Kidney capillary endothelial cell (primary cell): ENCODE measurements around the gene RHBDD1.
A peak's percentile ranks its signal among the peaks of the same experiment; 100 is the strongest.

Experiments used
- DNase-seq: peaks from one replicate; pipeline ENCODE4 v3.0.0-alpha.2; 2018; ENCODE audit warnings: low spot score

Gene RHBDD1, protein sequence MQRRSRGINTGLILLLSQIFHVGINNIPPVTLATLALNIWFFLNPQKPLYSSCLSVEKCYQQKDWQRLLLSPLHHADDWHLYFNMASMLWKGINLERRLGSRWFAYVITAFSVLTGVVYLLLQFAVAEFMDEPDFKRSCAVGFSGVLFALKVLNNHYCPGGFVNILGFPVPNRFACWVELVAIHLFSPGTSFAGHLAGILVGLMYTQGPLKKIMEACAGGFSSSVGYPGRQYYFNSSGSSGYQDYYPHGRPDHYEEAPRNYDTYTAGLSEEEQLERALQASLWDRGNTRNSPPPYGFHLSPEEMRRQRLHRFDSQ

DNA sequence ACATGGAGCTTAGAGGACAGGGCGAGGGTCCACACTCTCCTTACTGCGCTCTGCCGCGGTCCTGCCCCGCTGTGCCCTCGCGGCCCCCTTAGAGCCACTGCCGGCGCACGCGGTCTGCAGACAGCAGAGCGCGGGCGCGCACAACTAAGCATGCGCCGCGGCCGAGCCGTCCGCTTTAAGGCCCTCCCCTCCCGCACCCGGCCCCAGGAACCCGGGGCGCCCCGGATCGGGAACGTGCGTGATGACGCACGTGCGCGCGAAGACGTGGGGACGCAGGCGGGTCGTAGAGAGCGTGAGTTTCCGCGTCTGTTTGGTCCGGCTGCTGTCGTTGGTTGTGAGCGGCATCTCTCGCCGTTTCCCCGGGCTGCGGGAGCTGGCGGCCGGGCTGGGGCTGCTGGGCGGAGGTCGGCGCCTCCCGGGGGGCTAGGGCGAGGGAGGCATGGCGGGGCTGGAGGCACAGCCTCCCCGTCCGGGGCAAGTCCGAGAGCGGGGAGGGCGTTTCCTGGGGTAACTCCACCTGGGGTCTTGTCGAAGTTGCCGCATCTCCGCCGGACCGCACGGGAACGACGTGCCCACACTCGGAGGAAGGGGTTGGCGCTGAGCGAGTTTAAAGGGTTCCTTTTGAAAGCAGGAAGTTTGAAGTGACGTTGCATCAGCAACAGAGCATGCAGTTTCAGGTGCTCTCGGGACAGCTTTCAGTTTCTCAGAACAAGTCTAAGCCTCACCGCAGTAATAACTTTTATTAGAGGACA is at the start of gene RHBDD1:
Gene RHBDD1, plus strand, starts transcription at position 259 of the 752 bp plus-strand sequence. CDS start 28,640 bp downstream, outside the sequence.
- DNase-seq = peak; percentile 81

DNA sequence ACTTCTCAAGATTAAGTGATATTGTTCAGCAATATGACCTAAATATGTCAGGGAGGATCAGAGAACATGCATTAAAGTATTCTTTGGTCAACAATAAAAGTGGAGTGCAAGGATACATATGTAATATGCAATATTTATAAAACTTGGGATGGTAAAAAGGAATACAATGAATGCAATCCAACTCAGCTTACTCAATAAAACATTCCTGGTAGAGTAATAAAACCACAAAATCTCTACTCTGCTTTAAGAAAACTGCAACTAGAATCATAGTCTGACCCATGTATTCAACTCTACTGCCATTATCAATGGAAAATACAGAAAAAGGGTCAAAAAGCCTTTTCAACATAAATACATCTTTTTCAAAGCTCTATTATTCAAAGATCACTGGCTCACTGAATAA is 47.8 kb upstream of the RHBDD1 start:
- no peak for DNase-seq

DNA sequence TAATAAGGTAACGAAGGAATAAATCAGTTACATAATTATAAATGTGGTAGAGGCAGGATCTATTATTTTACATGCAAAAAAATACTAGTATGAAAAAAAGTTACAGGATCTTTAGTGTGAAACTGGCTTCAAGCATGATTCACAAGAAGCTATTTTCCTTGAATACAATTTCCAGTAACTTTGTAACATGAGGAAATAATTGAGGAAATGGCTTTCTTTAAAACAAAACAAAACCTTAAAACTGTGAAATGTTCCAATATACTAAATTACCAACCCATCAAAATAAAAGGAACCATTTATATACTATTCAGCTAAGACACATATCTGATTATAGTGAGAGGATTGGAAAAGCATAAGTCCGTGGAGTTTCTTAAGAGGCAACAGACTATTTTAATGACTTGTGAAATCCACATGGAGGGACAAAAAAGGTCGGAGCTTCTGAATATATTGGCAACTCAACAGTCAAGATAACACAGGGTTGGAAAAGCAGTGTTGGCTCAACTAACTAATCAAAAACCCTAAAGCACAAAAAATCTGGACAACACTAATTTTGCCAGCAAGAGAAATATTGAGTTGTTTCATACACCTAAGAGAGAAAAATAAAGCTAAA is 46.9 kb upstream of the RHBDD1 start:
- DNase-seq = no peak

DNA sequence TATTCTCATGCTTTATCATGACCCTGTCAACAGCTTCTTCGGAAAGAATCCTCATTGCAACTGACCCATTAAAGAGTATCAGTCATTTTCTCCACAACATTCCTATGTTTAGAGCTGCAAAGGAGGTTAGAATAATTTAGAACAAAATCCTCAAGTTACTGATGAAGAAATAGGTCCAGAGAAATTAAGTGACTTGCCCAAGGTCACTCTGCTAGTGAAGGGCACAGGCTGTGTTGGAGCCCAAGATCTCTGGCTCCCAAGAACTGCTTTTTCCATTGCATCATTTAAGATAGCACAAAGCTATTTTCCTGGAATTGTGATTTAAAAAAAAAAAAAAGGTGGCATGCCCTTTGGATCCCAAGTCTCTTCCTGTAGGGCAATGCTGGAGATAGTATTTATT is 45.8 kb upstream of the RHBDD1 start:
- no peak for DNase-seq

DNA sequence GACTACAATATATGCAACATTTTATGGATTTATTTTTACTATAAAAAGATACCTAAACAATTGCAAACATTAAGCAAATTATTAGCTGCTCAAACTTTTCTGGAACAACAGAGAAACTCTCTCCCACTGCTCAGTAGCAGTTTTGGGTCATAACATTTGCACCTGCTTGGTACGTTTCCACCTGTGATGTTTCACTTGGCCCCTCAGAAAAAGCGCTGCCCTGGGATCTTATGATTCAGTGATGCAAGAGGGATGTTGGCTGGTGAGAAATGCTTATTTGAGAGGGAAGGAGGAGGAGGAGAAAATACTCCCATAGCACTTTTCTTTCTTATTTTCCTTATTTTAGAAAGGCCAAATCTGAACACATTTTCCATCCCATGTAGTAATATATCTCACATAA is 45.4 kb upstream of the RHBDD1 start:
- DNase-seq = no peak

DNA sequence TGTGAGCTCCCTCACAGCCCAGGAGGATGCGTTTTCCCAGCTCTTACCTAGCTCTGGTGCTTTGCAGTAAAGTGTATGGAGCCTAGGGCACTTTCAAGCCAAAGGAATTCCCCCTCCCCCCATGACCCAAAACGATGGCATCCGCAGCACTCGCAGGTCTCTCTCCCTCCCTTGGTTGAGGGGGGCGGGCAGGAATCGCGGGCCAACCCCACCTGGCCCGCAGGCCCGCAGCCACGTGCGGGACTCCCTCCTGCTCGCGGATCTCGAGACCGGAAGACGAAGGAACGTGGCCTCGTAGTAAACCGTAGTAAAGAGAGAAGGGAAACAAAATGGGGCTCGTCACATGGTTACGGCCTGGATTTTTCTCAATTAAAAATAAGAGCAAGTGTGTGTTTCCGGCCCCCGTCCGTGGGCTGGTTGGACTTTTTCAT is 44.8 kb upstream of the RHBDD1 start:
- DNase-seq = no peak

DNA sequence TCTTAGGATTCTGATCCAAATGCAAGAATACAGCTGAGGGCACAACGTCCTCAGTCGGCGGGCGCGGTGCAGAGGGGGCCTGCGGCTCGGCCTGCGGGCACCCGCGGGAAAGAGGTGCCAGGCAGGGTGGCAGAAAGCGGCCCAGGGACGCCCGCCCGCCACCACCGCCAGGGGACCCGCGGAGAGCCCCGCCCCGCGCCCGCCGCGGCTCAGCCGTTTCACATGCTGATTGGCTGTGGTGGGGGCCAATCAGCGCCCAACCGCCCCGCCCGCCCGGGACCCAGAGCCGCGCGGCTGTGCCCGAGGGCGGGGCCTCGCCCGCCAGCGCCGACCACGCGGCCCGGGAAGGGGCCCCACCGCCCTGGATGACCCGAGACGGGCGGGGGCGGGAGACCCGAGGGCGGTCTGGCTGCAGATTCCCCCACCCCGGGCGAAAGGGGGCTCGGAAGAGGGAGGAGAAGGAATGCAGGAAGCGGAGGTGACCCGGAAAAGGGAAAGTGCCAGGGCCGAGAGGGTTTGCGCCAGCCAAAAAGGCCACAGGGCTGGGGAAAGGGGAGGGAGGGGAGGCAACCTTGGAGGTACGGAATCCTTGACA is 44.3 kb upstream of the RHBDD1 start:
- peak; percentile 66 for DNase-seq

DNA sequence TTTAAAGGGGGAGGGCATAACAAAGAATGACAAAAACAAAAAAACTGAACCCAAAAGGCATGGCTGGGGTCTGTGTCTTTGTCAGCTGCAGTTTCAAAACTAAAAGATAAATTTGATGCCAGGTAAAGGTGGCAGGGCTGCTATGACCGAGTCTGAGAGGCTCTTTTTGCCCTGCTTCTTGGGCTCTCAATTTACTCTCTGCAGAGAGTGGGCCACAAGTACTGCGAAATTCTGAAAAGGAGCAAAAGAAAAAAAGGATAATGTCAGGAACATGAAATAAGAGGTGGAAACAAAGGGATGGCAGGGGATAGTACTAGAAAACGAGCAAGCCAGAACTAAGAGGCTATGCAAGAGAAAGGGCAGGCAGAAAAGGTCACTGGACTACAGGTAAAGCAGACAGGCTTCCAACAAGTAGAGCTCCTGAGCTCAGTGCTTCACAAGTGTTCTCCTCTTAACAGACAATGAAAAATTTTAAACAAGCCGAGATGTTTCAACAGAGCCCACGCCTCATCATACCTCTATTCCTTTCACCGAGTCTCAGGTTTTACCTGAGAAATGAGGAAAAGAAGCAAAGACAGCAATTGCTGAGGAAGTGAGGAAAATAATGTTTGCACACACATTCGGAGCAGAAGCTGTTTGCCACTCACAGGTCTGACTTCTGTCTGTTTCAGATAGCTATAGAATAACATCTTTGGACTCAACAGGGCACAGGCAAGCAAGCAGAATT is 43.5 kb upstream of the RHBDD1 start:
- DNase-seq = no peak

DNA sequence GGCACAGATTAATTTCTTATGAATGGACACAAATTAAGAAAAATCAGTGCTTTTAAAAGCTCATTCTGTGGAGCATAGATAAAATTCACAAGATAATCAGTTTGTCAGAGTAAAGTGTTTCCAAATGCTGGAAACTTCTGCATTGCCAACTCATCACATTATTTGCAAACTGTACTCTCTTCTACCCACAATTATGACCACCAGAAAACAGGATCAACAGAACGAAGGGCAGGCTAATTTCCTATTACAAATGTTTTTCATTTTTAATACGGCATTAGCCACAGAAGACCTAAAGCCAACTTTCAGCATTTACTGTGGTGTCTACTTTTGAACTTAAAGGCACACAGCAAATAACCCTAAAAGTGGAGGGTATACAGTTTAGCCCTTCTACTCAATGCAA is 42.2 kb upstream of the RHBDD1 start:
- DNase-seq = no peak

DNA sequence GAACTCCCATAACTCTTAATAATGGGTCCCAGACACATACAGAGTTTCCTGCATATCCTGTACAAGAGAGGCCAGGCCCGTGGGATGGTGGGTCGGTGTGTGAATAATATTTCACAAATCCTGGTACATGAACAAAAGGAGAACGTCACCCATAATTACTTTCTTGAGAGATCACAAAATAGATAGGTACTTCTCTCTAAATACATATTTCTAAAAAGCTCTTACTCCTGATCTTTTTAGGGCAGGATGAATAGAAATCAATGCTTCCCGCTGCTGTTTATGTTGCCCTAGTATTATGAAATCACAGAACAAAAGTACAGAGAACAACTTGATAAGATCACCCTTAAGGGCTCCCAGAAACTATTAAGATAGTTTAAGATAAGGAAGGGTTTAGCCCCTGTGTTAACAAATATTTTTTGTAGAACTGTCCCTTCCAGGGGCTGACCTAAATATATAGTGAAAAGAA is 41.6 kb upstream of the RHBDD1 start:
- DNase-seq = no peak

DNA sequence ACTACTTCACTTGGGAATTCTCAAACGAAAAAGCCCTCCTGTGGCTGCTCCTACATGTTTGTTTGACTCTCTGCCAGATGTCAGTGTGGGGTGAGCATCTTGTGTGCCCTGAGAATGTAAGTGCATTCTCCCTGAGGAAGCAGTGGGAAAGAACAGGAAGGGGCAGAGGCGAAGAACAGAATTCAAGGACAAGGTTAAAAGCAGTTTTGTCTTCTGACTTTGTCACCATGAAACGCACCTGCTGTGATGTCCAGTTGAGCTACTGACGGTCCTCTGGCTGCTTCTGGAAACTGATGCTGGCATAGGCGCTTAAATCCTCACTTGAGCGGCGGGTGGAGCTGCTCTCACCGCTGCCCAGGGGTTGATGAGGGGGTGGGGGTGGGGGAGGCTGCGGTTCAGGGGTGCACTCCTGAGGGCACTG is 41.1 kb upstream of the RHBDD1 start:
- no peak for DNase-seq

DNA sequence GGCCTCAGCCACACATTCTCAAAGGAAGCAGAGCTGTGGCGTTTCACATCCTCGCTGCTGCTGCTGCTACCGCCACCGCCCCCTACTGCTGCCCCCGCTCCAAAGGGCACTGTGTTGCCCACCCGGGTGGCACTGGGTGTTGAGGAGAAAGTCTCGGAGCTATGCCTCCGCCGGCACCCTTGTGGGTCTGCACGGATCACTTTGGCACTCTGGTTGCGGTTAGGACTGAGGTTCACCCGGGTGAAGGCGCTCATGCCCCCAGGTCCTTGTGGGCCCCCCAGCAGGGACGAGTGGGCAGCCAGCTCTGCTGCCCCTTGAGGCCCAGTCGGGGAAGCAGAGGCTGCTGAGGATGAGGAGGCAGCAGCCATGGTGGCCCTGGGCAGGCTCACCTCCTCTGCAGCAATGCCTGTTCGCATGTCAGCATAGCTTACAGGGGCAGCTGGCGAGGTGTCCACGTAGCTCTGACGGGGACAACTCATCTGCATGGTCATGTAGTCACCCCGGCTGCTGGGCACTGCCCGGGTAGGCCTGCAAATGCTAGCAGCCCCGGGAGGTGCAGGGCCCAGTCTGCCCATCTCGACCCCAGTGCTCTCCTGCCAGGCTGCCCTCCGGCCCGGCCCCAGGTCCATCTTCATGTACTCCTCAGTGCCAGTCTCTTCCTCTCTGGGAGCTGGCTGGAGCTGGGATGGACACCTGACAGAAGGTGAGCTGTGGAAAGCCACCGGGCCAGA is 40.4 kb upstream of the RHBDD1 start:
- no peak for DNase-seq

DNA sequence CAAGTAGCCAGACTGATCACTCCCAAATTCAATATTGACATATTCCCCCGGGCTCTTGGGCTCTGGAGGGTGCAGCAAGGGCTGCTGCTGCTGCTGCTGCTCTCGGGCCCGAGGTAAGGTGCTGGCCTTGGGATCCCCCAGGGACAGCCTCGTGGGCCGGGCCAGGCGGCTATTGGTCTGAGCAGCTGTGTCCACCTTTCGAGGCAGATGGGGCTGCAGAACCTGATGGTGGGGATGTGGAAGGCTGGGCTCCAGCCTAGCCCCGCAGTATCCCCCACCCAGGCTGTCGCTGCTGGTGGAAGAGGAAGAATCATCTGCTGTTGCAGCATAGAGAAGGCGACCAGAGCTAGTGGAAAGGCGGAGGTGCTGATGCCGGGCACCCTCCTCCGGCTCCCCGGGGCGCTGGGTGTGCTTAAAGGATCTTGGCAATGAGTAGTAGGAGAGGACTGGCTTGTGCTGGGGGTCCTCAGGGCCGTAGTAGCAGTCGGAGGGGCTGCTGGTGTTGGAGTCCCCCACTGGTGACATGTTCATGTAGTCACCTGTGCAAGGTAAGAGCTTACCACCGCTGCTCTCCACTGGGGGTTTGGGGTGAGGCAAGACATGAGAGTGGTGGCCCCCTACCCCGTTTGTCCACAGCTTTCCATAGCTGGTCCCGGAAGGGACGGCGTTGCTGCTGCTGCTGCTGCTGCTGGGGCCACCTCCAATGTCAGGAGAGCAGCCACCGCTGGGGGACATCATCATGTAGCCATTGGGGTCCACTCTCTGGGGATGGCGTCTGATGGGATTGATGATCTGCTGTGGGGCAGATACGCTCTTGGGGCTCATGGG is 39.6 kb upstream of the RHBDD1 start:
- DNase-seq = no peak

DNA sequence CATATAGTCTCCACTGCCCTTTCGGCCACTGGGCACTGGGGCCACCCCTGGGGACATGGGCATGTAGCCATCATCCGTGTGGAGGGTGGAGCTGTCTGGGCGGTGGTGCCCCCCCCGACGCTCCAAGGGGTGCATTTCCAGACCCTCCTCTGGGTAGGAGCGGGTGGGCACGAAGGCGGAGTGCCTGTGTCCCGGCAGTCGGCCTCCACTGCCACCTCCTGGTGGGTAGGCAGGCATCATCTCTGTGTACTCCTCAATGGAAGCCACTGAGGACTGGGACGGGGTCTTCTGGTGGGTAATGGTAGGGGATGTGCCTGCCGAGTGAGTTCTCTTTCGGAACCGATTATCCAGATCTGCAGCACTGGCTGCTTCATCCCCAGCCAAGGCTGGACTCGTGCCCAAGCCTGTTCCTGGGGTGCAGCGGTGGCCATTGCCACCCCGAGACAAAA is 39.0 kb upstream of the RHBDD1 start:
- DNase-seq = no peak

DNA sequence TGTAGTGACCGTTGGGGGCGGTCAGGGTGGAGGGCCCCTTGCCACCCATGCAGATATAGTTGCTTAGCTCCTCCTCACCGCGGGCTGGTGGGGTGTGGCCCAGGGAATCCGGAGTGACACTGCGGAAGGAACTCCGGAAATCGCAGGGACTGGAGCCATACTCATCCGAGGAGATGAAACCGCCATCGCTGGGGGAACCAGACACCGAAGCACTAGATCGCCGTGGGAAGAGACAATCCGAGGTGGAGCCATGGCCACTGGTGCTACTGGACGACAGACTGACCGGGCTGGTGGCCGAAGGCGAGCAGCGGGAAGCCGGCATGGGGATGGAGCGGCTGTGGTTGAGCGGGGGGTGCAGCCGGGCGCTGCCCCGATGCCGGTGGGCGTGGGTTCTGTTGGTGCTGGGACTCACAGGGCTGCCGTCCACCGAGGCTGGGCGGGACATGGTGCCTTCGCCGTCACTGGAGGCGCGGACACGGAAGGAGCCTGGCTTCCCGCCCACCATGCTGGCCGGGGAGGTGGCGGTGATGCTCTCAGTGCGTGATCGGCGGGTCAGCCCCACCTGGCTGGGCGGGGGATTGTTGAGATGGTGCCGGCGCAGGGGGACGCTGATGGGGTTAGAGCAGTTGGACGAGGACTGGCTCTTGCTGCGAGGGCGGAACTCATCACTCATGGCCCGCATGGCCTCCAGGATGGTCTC is 38.4 kb upstream of the RHBDD1 start:
- DNase-seq = no peak

DNA sequence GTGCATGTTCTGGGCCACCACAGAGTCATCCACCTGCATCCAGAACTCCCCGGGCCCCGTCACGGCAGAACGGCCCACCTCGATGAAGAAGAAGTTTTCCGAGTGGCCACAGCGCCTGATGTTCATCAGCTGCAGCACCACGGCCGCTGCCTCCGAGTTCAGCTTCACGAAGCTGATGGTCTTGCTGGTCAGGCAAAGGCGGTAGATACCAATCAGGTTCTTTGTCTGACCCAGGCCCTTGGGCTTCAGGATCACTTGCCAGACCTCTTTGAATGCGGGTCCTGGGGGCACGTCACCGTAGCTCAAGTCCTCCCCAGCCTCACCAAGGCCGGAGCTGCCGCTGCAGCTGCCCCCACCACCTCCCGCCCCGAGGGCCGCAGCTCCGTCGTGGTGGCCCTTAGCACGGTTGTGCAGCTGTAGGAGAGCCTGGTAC is 37.8 kb upstream of the RHBDD1 start:
- no peak for DNase-seq

DNA sequence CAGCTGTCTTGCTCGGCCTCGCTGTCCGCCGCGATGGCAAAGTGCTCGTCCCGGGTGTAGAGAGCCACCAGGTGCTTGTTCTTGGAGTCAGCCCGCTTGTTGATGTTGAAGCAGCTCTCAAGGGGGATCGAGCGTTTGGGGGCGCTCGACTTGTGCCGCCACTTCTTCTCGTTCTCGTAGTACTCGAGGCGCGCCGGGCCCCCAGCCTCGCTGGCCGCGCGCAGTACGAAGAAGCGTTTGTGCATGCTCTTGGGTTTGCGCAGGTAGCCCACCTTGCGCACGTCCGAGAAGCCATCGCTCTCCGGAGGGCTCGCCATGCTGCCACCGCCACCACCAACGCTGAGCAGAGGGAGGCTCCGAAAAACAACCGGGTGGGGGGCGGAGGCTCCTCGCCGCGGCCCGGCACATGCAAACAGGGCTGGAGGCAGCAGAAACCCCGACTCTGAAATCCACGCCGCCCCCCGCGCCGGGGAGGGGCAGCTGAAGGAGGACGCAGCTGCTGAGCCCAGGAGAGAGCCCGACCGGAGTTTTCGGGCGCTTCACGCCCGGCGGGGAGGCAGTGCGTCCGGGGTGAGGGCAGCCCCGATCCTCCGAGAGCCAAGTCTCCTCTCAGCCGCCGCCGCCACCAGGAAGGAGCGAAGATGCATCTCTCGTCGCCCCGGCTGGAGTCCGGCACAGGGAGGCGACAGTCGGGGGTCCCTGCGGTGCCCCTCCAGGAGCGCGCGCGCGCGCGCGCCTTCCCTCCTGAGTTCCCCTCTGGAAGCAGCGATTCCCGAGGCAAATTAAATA is 37.2 kb upstream of the RHBDD1 start:
- no peak for DNase-seq

DNA sequence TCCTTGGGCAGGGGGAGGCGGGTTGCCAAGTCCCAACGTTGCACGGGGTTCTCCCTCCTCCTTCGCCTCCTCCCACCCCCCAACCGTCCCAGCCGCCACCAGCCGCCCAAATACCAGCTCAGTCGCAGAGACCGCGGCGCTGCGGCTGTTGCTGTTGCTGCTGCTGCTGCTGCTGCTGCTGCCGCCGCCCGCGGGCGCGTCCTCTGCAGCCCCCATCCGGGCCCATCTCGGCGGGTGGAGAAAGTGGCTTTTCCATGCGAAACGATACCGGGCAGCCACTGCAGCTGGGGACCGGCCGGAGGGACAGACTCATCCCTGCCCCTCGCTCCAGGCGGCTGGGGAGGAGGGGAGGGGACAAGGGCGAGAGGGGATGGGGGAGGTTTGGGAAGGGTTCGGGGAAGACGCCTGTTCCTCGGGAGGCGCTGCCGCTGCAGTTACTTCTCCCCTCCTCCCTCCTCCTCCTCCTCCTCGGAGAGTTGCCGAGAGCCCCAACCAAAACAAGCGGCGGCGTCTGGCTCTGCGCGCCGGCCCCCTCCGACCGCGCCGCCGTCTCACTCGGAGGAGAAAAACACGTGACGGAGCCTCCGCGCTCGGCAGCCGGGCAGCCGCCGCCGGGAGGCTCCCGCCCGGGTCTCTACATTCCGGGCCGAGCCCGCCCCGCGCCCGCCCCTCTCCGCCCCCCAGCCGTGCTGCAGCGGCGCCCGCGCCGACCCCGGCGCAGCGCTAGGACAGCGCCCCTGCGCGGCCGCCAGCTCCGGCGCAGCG is 36.5 kb upstream of the RHBDD1 start, which contains the start of gene IRS1:
Gene IRS1, minus strand, starts transcription at position 610 of the 765 bp plus-strand sequence. CDS start 1,082 bp downstream, outside the sequence.
- no peak for DNase-seq
